Measurements from ENCODE around the gene VPS51. TPM values are rescaled to one million over a fixed set of nuclear protein-coding genes. Genes with fewer than 3 reads are reported as not detected.
A peak's percentile ranks its signal among the peaks of the same experiment; 100 is the strongest.

Gene VPS51
- total RNA-seq, 4 donors from 2014 or later: 185 to 414 (median 237) TPM

DNA sequence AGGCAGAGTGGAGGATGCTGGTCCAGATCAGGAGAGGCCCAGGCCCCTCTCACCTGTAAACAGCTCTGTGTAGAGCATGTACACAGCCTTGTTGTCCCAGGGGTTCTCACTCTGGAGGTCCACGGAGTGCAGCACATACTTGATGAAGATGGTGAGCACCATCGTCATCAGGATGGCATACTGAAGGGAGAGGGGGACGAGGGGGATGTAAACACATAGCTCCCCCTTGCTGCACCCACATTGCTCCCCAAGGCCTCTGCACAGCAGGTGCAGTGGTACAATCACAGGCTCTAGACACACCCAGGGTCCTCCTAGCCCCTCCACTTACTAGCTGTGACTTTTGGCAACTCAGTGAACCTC, 35.4 kb downstream of the VPS51 start:
- H3K36me3 ChIP-seq: peaks cover 44 to 68% (median 67%) of the 10 kb centered on the region in 4 donors
- no peak for DNase-seq (ENCODE audit: extremely low spot score)
- H3K4me3 ChIP-seq: no peak overlapping the region
- intact Hi-C loops (cut with DNase I): loop anchor here (5.0 kb wide), 1 partner anchor 51 kb away; the partner anchor contains the start of gene CAPN1
- H3K9me3 ChIP-seq: no peaks in the 10 kb centered on the region
- no peak overlapping the region for H3K27ac ChIP-seq (replicated peaks in 1 of 4)
- H3K27me3 ChIP-seq: no peaks in the 10 kb centered on the region
- peaks cover 26 to 38% (median 32%) of the 10 kb centered on the region in 4 donors for H3K4me1 ChIP-seq
- WGBS: 86% methylated on average over 3 of the region's 3 CpGs
- TF ChIP-seq, protein P1, sequence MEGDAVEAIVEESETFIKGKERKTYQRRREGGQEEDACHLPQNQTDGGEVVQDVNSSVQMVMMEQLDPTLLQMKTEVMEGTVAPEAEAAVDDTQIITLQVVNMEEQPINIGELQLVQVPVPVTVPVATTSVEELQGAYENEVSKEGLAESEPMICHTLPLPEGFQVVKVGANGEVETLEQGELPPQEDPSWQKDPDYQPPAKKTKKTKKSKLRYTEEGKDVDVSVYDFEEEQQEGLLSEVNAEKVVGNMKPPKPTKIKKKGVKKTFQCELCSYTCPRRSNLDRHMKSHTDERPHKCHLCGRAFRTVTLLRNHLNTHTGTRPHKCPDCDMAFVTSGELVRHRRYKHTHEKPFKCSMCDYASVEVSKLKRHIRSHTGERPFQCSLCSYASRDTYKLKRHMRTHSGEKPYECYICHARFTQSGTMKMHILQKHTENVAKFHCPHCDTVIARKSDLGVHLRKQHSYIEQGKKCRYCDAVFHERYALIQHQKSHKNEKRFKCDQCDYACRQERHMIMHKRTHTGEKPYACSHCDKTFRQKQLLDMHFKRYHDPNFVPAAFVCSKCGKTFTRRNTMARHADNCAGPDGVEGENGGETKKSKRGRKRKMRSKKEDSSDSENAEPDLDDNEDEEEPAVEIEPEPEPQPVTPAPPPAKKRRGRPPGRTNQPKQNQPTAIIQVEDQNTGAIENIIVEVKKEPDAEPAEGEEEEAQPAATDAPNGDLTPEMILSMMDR (IDR thresholded peaks at IDR 0.05): no peak
- TF ChIP-seq POLR2A (IDR thresholded peaks at IDR 0.05; ENCODE audit: low read depth): no peak
- no peak for TF ChIP-seq EP300 (IDR thresholded peaks at IDR 0.05)
- no peak for TF ChIP-seq POLR2AphosphoS5 (IDR thresholded peaks at IDR 0.05)

DNA sequence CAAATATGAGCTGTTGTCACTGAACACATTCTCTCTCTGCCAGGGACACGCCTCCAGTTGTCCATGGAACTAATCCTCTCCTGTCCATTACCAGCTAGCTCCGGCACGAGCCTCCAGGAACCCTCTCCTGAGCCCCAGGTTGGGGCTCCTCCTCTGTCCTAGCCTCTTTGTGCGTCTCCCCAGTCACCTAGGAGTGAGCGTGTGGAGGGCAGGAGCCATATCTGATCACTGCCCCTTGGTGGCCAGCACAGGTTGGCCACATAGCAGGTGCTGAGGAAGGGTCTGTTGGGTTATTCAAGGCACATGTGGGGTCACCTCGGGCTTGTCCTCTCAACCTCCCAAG, 35.9 kb downstream of the VPS51 start:
- no peak overlapping the region for H3K4me3 ChIP-seq
- H3K27ac ChIP-seq (replicated peaks in 1 of 4): no peak overlapping the region
- peaks cover 42 to 64% (median 63%) of the 10 kb centered on the region in 4 donors for H3K36me3 ChIP-seq
- H3K4me1 ChIP-seq: peaks cover 26 to 39% (median 32%) of the 10 kb centered on the region in 4 donors
- intact Hi-C loops (cut with DNase I): loop anchor here (5.0 kb wide), 1 partner anchor 50 kb away; the partner anchor contains the start of gene CAPN1
- no peak for DNase-seq (ENCODE audit: extremely low spot score)
- H3K27me3 ChIP-seq: no peaks in the 10 kb centered on the region
- H3K9me3 ChIP-seq: no peaks in the 10 kb centered on the region
- WGBS: 79% methylated on average over 5 of the region's 6 CpGs
- TF ChIP-seq EP300 (IDR thresholded peaks at IDR 0.05) (no peak), POLR2AphosphoS5 (IDR thresholded peaks at IDR 0.05) (no peak), POLR2A (IDR thresholded peaks at IDR 0.05; ENCODE audit: low read depth) (no peak)
- TF ChIP-seq, protein P1 (IDR thresholded peaks at IDR 0.05): no peak

DNA sequence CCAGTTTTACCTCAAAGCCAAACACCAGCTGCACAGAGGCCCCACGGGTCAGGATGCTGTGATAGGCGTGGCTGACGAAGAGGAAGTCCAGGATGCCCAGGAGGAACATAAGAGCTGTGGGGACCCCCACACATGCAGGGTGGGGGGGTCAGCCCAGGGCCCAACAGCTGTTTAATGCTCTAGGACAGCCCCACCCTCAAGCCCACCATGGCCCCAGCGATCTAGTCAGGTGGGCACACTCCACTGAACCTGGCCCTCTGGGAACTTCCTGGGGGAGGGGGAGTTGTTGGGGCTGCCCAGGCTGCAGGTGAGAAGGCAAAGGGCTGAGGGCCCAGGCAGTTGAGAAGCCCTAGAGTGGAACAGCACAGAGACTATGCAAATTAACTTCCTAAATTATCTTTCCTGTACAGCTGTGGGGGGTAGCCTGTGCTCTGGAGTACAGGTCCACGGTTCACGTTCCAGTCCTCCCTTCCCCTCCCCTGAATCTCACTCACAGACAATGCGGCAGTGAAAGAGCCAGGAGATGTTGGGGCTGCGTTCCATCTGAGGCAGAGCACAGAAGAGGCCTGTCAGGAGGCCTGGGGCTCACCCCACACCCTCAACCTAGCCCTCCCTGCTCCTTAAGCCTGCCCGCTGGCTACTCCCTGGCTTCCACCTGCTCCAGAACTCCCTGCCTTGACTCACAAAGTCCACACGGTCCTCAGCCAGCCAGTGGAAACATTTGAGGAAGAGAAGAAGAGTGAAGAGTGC, 36.4 kb downstream of the VPS51 start:
- no peak for DNase-seq (ENCODE audit: extremely low spot score)
- peaks cover 39 to 58% (median 57%) of the 10 kb centered on the region in 4 donors for H3K36me3 ChIP-seq
- TF ChIP-seq, protein P1 (IDR thresholded peaks at IDR 0.05): no peak
- TF ChIP-seq EP300 (IDR thresholded peaks at IDR 0.05) (no peak), POLR2A (IDR thresholded peaks at IDR 0.05; ENCODE audit: low read depth) (no peak), POLR2AphosphoS5 (IDR thresholded peaks at IDR 0.05) (no peak)
- peaks cover 26 to 39% (median 32%) of the 10 kb centered on the region in 4 donors for H3K4me1 ChIP-seq
- no peaks in the 10 kb centered on the region for H3K27me3 ChIP-seq
- peak overlapping the region in 1 of 4 donors; percentile 98 for H3K27ac ChIP-seq (replicated peaks in 1 of 4)
- no peaks in the 10 kb centered on the region for H3K9me3 ChIP-seq
- peak overlapping the region in 2 of 4 donors; percentile 84 to 93 for H3K4me3 ChIP-seq
- WGBS: 64% methylated on average over 10 of the region's 10 CpGs
- intact Hi-C loops (cut with DNase I): loop anchor here (5.0 kb wide), 1 partner anchor 50 kb away; the partner anchor contains the start of gene CAPN1

DNA sequence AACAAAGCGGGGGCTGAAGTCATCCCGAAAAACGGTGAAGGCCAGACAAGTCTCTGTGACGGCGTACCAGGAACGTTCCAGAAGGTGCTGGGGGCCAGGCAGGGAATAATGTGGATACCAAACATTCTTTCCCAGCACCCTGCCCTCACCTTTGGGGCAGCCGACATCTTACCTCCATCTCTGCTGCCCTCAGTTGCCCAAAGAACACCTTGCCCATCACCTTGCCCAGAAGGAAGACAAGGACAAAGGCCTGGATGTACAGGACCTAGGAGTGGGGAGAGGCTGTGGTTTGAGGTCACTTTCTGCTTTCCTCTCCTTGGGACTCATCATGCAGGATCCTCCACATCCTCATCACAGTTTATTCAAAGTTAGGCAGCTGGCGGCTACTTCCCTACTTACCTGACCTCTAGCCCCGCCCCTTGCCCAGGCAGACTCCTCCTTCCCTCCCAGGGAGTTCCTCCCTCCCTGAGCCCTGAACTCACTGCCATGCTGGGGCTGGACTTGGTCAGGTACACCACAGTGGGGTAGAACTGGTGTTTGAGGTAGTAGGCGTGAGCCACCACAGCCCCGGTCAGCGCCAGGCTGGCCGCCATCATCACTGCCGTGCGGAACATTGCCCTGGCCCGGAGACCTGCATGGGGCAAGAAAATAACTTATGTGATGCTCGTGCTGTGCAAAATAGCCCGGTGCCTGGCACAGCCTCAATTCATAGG, 37.1 kb downstream of the VPS51 start:
- H3K4me1 ChIP-seq: peaks cover 26 to 39% (median 32%) of the 10 kb centered on the region in 4 donors
- H3K27me3 ChIP-seq: no peaks in the 10 kb centered on the region
- H3K4me3 ChIP-seq: peak overlapping the region; percentile 84 to 96 (median 94)
- 39% methylated on average over 18 of the region's 18 CpGs for WGBS
- H3K9me3 ChIP-seq: no peaks in the 10 kb centered on the region
- DNase-seq (ENCODE audit: extremely low spot score): no peak
- TF ChIP-seq EP300 (IDR thresholded peaks at IDR 0.05) (no peak), POLR2AphosphoS5 (IDR thresholded peaks at IDR 0.05) (no peak), POLR2A (IDR thresholded peaks at IDR 0.05; ENCODE audit: low read depth) (no peak)
- H3K27ac ChIP-seq (replicated peaks in 1 of 4): peak overlapping the region; percentile 94 to 98 (median 98)
- peaks cover 32 to 51% (median 50%) of the 10 kb centered on the region in 4 donors for H3K36me3 ChIP-seq
- intact Hi-C loops (cut with DNase I): loop anchor here (5.0 kb wide), 1 partner anchor 49 kb away; the partner anchor contains the start of gene CAPN1

DNA sequence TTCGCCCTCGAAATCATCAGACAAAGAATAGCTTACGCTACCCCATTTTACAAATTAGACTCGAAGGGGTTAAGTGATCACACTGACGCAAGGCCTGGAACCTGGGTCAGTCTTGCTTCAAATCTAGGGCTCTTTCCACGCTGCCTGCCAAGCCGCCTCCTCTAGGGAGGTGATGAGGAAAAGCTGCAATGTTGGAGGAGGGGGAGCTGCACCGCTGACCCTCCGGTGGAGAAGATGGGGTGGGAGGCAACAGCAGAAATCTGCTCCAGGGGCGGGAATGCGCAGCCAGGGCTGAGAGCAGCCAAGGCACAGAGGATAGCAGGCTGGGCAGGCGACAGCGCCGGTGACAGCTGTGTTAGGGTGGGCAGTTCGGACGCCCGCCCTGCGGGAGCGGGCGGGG, 37.7 kb downstream of the VPS51 start:
- intact Hi-C loops (cut with DNase I): loop anchor here (5.0 kb wide), 1 partner anchor 49 kb away; the partner anchor contains the start of gene CAPN1
- WGBS: 2% methylated on average over 18 of the region's 20 CpGs
- Histone ChIP-seq H3K27me3 (no peaks in the 10 kb centered on the region), H3K27ac (replicated peaks in 1 of 4) (peak overlapping the region; percentile 94 to 98 (median 98)), H3K4me1 (peaks cover 26 to 39% (median 32%) of the 10 kb centered on the region in 4 donors), H3K36me3 (peaks cover 26 to 45% (median 44%) of the 10 kb centered on the region in 4 donors), H3K9me3 (no peaks in the 10 kb centered on the region), H3K4me3 (peak overlapping the region; percentile 84 to 96 (median 94))
- no peak for DNase-seq (ENCODE audit: extremely low spot score)
- TF ChIP-seq EP300 (IDR thresholded peaks at IDR 0.05) (no peak), POLR2A (IDR thresholded peaks at IDR 0.05; ENCODE audit: low read depth) (no peak), POLR2AphosphoS5 (IDR thresholded peaks at IDR 0.05) (no peak)
- TF ChIP-seq, protein P1 (IDR thresholded peaks at IDR 0.05): no peak

All from esophagus muscularis mucosa (tissue), 4 donors.